ENCODE results near the gene ABCA2.

DNA sequence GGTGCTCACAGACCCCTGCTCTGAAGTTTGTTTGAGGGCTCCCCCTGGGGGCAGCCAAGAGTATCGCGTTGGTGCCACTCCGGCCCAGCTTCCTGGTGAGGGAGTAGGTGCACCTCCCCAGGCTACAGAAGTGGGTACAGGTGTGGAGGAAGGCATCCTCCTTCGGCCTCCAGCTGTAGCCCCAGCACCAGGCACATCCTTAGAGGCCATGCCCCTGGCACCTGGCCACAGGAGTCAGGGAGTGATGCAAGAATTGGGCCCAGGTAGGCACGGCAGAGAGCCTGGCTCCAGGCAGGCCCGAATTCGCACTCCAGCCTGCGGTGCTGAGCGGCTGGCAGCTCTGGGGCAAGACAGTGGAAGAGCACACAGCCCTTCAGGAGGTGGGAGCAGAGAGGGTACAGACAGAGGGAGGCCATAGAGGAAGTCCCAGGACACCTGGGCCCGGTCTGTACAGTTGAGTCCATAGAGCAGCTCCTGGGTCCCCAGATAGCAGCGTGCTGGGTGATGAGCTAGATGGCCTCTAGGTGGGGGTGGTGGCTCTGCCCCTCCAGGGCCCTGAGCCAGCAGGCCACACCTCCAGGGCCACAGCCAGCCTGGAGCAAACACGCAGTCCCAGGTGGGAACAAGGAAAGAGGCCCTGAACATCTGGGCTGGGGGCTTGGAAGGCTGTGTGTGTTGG, 40.0 kb upstream of the ABCA2 start:
- TF ChIP-seq POLR2A (conservative IDR thresholded peaks at IDR 0.05) (no peak), MYNN (IDR thresholded peaks at IDR 0.05) (no peak), MYNN (CRISPR knock-in tag; IDR thresholded peaks at IDR 0.05) (no peak), NFIC (IDR thresholded peaks at IDR 0.05) (peak; percentile 52), NBN (IDR thresholded peaks at IDR 0.05; ENCODE audit: low read depth) (no peak), SP1 (CRISPR knock-in tag; IDR thresholded peaks at IDR 0.05) (no peak; the same call in none of the 2 replicates), ZNF184 (CRISPR knock-in tag; IDR thresholded peaks at IDR 0.05) (no peak)
- TF ChIP-seq, protein P1, sequence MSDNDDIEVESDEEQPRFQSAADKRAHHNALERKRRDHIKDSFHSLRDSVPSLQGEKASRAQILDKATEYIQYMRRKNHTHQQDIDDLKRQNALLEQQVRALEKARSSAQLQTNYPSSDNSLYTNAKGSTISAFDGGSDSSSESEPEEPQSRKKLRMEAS (CRISPR knock-in tag; IDR thresholded peaks at IDR 0.05), result peak; percentile 70
